Bone marrow (tissue), 2 donors: ENCODE results near the gene TFAP2D.

Experiments used
- DNase-seq, 2 donors: peaks; one replicate each; lab custom pipeline; 2025; lab: John Stamatoyannopoulos, UW

TFAP2D gene

DNA sequence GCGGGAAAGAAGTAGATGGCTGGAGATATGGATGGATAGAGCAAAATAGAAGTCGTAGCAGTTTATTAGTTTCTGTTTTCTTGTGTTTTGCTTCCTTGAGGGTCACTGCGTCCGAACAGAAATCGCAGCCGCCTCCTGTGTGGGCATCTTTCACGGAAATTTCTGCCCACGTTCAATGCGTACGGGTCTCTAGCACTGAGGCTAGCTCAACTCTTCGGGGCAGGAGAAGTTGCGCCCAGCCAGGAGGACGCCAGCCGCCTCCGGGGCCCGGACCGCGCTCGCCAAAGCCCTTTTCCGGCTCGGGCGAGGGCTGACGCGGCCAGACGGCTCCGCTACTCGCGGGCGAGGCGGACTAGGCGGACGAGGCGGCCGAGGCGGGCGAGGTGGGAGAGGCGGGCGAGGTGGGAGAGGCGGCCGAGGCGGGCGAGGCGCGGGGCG lies 106.2 kb downstream of the TFAP2D start:
- no peak for DNase-seq

DNA sequence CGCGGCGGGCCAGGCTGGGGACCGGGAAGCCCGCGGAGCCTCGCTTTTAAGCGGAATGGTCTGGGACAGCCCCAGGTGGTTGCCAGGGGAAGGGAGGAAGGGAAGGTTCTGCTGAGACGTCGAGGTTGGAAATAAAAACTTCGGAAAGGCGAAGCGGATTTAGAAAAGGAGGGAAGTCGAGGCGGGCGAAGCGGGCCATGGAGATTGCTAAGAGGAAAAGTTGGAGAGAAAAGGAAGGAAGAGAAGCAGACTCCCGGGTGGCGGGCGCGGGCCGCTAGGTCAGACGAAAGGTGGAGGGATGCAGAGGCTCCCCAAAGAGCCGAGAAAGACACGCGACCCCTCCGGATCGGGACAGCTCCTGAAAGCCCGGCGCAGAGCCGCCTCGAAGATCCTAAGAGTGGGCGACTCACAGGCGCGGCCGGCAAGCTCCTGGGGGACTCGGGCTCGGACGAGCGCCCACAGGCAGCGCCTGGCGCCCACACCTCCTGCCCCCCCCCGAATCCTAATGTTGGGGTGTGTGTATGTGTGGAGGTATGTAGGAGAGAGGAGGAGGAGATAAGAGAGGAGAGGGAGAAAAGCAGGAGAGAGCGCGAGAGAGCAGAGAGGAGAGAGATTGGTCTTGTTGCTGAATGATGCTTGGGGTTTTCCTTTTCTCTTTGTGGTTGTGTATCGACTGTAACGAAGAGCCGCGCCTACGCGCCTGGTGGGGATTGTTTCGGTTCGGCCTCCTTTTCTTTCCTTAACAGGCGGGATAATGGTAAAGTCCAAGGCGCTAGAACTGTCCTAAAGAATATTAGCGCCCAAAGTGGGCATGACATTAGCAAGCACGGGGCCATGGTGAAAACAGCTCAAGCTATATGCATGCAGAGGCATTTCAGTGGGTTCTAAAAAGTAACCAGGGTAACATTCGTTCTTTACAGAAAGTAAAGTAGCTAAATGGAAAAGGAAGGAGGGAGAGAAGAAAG lies 106.9 kb downstream of the TFAP2D start:
- DNase-seq, result no peak

DNA sequence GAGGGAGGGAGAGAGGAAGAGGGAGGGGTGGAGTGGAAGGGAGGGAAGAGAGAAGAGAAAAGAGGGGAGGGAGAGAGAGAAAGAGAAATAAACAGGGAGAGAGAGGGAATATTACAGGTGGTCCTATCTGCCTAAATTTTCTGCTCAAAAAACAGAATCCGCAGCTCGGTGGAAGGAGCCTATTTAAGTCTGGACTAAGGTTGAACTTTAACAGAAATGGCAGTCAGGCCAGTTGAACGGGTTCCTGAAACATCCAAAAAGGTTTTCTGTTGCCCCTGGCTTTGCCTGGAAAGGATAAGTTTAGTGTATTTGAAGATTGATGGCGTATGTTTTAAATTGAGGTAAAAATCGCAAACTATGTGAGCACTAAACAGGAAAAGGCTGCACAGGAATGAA lies 107.5 kb downstream of the TFAP2D start:
- DNase-seq, result no peak

DNA sequence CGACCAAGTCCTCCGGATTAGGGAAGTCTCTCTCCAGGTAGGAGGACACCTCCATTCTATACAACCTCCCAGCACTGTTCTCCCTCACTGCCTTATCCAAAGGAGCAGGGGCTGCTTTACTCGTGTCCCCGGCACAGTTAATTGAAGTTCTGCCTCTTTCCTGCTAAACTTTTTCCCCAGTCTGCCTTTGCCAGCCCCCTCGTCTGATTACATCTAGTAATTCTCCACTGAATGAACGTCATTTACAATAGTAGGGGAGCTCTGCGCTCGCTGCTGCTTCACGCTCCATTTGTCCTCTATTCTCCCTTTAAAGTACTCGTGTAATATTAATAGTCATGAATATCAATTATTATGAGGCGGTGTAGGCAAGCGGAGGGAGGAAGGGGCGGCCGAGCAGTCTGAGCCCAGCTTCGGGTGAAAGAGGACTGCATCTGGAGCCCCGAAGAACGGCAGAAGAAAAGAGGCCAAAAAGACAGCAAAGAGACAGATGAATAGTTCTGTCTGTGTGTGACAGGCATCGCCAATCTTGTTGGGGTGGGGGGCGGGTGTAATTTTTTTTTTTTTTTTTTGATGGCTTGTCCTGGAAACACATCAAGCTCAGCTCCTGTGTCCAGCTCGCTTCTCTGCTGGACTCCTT lies 108.2 kb downstream of the TFAP2D start:
- no peak for DNase-seq

DNA sequence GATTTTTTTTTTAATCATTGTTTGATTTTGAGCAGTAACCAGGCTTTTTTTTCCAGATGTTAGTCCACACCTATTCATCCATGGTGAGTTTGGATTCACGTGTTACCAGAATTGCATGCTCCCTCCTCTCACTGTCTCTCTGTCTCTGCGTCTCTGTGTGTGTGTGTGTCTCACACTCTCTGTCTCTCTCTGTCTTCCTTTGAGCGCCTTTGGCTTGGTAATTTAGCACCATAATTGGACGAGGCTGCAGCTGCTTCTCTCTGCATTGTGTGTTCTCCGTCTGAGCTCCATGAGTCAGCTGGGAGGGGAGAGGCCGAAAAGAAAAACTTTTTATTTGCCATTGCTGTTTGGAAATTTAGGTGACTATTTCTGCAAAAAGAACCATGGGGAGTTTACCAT lies 108.8 kb downstream of the TFAP2D start:
- DNase-seq, result no peak
